Right cardiac atrium (tissue), 5 donors: ENCODE data around the gene MAGI2. TPM values are rescaled to one million over a fixed set of nuclear protein-coding genes. Genes with fewer than 3 reads are reported as not detected.

Experiments
- ATAC-seq, 2 donors: fragments of 200-7000 bp; cut with Tn5 transposase; one replicate each; pipeline versions ENCODE4 v1.8.0 to v1.9.1; 2020; ENCODE audit warnings: moderate library complexity in 2 of 2, mild to moderate bottlenecking in 1 of 2
- DNase-seq, 3 donors: peaks; one replicate each; pipeline ENCODE4 v3.0.0-alpha.2; 2020
- H3K27ac ChIP-seq: one replicate; pipeline ENCODE4 v1.5.1; 2013; ENCODE audit warnings: mild to moderate bottlenecking, low read length, control low read depth, moderate library complexity
- H3K27me3 ChIP-seq: one replicate; pipeline ENCODE4 v1.6.1; 2013; ENCODE audit not compliant: control insufficient read depth, insufficient read depth
- H3K4me1 ChIP-seq: one replicate; pipeline ENCODE4 v1.6.1; 2013; ENCODE audit warnings: low read length; ENCODE audit not compliant: control insufficient read depth, insufficient read depth
- H3K4me3 ChIP-seq: one replicate; pipeline ENCODE4 v1.5.1; 2013; ENCODE audit warnings: low read length, control low read depth
- H3K9me3 ChIP-seq: one replicate; pipeline ENCODE4 v1.6.1; 2013; ENCODE audit warnings: low read length; ENCODE audit not compliant: control insufficient read depth
- WGBS: extraction: QIAGEN DNeasy Blood & Tissue Kit; methylation state at CpG from one replicate; pipeline ENCODE4 v1.1.7; 2013; 5-methylcytosine and 5-hydroxymethylcytosine counted together
- intact Hi-C, 4 donors: fragments of 100-400 bp; cut with DNase I; formaldehyde crosslinking; loops; one replicate each; pipeline versions ENCODE4 v1.11.0 to v1.14.0; 2022 to 2023
- polyA plus RNA-seq: library from polyadenylated mRNA; stranded (reverse); fragments of 200-250 nt; gene quantifications from one replicate; pipeline ENCODE4 v1.2.3, GENCODE V29; 2013
- total RNA-seq, 4 donors: library from RNA; stranded (reverse); fragmentation: NEBNext Ultra II Directional; extraction: Animal tissue kit (Norgen Biotek cat#: 25700); gene quantifications; one replicate each; pipeline ENCODE4 v1.2.1, GENCODE V29; 2021
- donor health status: healthy with polysubstance abuse.
- donor health status: DM: no; HTN: yes; CAD: no.
- donor health status: DM: no; HTN: no; CAD: no.
- donor health status: DM: no; HTN: yes; CAD: no; lungs with severe emphysema.
- donor health status: DM: yes; HTN: yes; CAD: no.

MAGI2 gene
- total and polyA plus RNA-seq, 5 donors: 3.2 to 9.9 (median 7.9) TPM

DNA sequence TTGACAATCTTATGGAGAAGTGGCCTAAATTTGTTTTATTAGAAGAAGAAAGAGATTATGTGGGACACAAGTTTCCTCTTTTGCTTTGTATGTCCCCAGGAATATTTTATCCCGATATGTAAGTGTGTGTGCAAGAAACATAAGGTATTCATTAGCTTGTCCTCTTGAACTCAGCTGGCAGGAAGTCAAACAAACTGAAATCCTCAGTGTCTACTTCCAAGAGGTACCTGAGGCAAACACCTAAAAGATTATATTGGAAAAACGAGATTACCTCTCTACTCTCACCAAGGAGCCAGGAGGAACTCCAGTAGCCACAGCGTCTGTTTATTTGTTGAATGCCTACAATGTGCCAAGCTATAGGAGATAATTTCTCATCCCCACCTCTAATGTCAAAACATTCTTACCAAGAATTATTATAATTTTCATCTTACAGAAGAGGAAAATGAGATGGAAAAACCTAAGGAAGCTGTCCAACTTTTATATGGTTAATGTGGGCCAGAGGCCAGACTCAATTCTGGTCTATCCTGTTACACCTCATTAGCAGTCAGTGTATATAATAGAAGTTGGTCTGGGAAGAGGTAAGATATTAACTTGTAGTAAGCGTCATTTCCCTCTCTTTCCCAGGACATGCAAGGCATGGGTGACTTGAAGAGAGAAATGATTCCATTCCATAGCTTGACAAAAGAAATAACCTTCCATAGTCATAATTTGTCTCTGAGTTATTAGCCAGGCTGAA, 692.7 kb downstream of the MAGI2 start:
- Histone ChIP-seq H3K4me1 (no peaks in the 10 kb centered on the region), H3K4me3 (no peak overlapping the region), H3K9me3 (no peaks in the 10 kb centered on the region), H3K27me3 (no peaks in the 10 kb centered on the region), H3K27ac (no peak overlapping the region)
- ATAC-seq (no peak), DNase-seq (no peak)
- intact Hi-C loops: no loop called here
- 75% methylated on average over 4 of the region's 4 CpGs for WGBS

DNA sequence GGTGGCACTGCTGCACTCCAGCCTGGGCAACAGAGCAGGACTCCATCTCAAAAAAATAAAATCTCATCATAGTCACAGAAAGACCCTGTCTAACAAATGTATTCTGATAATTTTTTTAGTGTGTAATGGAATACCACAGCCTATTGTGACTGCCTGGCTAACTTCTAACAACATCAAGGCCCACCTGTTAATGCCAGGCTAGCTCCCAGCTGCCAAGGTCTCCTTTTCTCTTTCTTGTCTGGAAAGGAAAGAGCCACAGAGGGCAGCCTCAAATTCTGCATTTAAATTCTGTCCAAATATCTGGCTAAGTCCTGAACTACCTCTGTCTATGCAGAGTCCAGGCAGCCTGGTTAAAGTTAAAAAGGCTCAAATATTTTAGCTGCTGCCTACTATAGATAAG, 700.9 kb downstream of the MAGI2 start:
- no peaks in the 10 kb centered on the region for H3K4me1 ChIP-seq
- DNase-seq: no peak
- H3K4me3 ChIP-seq: no peak overlapping the region
- H3K27ac ChIP-seq: no peak overlapping the region
- H3K9me3 ChIP-seq: no peaks in the 10 kb centered on the region
- intact Hi-C loops: no loop called here
- ATAC-seq: no peak
- no peaks in the 10 kb centered on the region for H3K27me3 ChIP-seq

DNA sequence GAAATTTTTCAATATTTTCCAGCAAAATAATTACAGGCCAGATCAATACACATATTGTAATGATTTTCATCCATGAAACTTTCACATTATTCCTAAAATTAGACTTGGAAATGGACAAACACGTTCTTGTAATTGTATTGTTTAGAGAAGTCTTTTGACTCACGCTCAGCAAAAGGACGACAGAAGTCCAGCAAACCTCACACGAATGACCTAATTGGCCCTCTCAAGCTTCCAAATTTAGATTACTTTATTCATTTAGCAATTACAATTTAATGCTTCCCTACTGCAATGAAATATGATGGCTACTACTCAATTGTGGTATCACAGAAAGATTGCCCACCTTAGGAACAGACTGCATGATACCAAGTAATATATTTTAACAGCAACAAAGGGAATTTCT, 702.2 kb downstream of the MAGI2 start:
- no peak overlapping the region for H3K27ac ChIP-seq
- intact Hi-C loops: no loop called here
- ATAC-seq (no peak), DNase-seq (no peak)
- no peaks in the 10 kb centered on the region for H3K9me3 ChIP-seq
- H3K27me3 ChIP-seq: no peaks in the 10 kb centered on the region
- H3K4me1 ChIP-seq: no peaks in the 10 kb centered on the region
- no peak overlapping the region for H3K4me3 ChIP-seq
- 52% methylated on average over 4 of the region's 4 CpGs for WGBS

DNA sequence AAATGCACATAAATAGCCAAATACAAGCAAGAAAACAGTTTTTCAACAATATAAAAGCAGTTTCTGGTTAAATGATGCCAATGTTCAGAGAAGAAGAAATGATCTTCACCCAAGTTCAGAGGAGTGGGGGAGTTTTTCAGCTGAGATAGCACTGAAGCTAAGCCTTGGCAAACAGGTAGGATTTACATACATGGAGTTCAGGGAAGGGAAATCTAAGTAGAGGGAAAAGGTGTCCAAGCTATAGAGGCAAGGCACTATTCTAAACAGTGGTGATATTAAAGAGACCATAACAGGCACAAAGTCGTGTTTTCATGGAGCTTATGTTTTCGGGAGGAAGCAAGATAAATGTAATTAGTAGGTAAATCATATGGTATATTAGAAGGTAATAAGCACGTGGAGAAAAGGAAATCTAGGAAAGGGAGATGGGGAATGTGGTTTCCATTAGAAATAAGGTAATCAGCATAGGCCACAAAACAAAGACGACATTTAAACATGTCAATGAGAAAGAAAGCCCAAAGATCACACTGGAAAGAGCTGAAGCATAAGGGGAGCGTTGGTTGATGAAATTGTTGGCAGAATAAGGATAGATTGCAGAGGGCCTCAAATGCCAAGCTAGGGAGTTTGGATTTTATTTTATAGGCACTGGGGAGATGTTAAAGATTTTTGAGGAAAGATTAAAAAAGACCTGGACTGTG, 704.3 kb downstream of the MAGI2 start:
- no peak overlapping the region for H3K27ac ChIP-seq
- no peaks in the 10 kb centered on the region for H3K4me1 ChIP-seq
- intact Hi-C loops: no loop called here
- H3K27me3 ChIP-seq: no peaks in the 10 kb centered on the region
- DNase-seq: no peak
- H3K4me3 ChIP-seq: no peak overlapping the region
- 71% methylated on average over 5 of the region's 5 CpGs for WGBS
- no peak for ATAC-seq
- no peaks in the 10 kb centered on the region for H3K9me3 ChIP-seq

DNA sequence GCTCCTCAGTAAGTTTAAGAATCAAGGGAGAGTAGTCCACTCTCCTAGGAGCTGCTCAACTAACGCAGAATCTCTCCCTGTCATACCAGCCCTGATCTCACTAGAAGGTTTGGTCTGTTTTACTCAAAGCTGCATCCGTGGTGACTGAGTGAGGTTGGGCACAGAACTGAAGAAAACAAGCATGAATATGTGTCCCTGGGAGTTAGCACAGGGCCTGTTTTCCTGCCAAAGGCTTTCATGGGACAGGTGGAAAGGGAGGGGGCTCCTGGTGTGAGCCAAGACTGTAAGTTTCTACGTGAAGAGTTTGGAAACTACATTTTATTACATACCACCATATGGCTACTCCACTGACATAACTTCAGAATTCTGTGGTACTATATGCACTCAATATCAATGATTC, 705.9 kb downstream of the MAGI2 start:
- no peaks in the 10 kb centered on the region for H3K27me3 ChIP-seq
- no peak for ATAC-seq
- no peaks in the 10 kb centered on the region for H3K4me1 ChIP-seq
- H3K4me3 ChIP-seq: no peak overlapping the region
- 71% methylated on average over 3 of the region's 3 CpGs for WGBS
- H3K9me3 ChIP-seq: no peaks in the 10 kb centered on the region
- no peak overlapping the region for H3K27ac ChIP-seq
- intact Hi-C loops: no loop called here
- DNase-seq: no peak

DNA sequence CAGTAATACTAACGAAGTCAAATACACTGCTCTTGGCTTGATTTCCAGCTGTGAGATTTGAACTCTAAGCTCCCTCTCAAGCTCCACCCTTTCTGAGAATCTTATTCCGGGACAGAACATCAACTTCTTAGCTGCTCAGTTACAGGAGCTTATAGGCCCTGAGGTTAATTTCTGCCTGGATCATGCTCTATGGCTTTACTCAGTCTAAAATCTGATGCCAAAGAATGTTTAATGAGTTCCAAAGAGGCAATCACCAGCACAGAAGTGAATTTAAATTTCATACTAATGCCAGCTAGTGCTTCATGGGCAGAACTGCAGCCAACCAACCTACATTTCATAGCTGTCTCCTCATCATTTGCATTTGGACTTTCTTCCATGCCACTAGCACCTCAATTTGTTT, 707.2 kb downstream of the MAGI2 start:
- intact Hi-C loops: no loop called here
- no peak overlapping the region for H3K4me3 ChIP-seq
- ATAC-seq (no peak), DNase-seq (no peak)
- no peaks in the 10 kb centered on the region for H3K9me3 ChIP-seq
- no peaks in the 10 kb centered on the region for H3K27me3 ChIP-seq
- H3K4me1 ChIP-seq: no peaks in the 10 kb centered on the region
- WGBS: 61% methylated on average over 2 of the region's 2 CpGs
- no peak overlapping the region for H3K27ac ChIP-seq

DNA sequence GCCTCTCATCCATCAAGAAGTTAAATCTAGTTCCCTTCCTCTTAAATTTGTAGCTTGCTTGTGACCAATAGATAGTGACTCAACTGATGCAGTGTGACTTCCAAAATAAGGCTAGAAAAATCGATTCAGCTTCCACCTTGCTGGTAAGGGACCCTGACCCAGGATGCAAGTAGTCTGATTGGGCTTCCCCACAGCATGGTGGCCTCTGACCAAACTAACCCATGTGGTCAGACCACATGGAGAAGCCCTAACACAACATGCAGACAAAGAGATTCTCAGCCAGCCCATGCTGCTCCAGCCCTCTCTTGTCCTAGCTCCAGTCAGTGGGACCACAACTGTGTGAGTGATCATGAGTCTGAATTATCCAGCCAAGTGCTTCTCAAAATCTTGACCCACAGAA, 710.8 kb downstream of the MAGI2 start:
- Histone ChIP-seq H3K9me3 (no peaks in the 10 kb centered on the region), H3K4me1 (no peaks in the 10 kb centered on the region), H3K27ac (no peak overlapping the region), H3K4me3 (no peak overlapping the region), H3K27me3 (no peaks in the 10 kb centered on the region)
- intact Hi-C loops: no loop called here
- no peak for ATAC-seq
- 65% methylated on average over 1 of the region's 1 CpG for WGBS
- no peak for DNase-seq

DNA sequence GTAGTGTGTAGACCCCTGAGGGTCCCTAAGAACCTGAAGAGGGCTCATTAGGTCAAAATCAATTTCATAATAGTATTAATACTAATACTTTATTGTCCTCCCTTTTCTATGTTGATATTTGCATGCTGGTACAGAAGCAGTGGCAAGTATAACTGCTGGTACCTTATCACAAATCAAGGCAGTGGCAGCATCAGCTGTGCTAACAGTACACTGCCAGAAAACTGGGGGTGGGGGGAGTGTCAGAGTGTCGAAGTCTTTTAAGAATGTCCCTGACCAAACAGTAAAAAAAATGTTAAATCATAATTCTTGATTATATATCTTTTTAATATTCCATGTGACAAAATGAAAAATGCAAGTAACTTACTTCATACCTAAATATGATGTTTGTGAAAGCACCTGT, 716.9 kb downstream of the MAGI2 start:
- no peak for ATAC-seq
- no peak overlapping the region for H3K4me3 ChIP-seq

DNA sequence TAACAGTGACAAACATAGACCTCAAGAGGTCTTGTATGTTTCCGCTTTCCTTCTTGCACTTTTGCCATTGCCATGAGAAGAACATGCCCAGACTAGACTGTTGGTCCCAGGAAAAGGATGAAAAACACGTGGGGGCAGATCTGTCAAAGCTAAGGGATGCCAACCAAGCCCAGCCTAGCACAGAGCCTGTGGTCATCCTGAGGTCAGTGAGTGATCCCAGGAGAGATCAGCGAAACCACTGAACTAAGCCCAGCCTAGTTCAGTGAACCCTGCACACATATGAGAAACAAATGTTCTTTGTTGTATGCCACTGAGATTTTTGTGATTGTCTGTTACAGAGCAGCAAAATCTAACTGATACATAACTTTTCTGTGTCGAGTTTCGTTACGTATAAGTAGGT, 718.8 kb downstream of the MAGI2 start:
- H3K27ac ChIP-seq: no peak overlapping the region
- ATAC-seq (no peak), DNase-seq (no peak)
- H3K4me3 ChIP-seq: no peak overlapping the region
- 85% methylated on average over 6 of the region's 6 CpGs for WGBS
- no peaks in the 10 kb centered on the region for H3K9me3 ChIP-seq
- intact Hi-C loops: no loop called here
- no peaks in the 10 kb centered on the region for H3K4me1 ChIP-seq
- no peaks in the 10 kb centered on the region for H3K27me3 ChIP-seq

More for the DNA sequence above, 716.9 kb downstream of the MAGI2 start:
- intact Hi-C loops: no loop called here
- WGBS: 27% methylated on average over 1 of the region's 1 CpG
- Histone ChIP-seq H3K27ac (no peak overlapping the region), H3K4me1 (no peaks in the 10 kb centered on the region), H3K9me3 (no peaks in the 10 kb centered on the region), H3K27me3 (no peaks in the 10 kb centered on the region)
- DNase-seq: no peak

DNA sequence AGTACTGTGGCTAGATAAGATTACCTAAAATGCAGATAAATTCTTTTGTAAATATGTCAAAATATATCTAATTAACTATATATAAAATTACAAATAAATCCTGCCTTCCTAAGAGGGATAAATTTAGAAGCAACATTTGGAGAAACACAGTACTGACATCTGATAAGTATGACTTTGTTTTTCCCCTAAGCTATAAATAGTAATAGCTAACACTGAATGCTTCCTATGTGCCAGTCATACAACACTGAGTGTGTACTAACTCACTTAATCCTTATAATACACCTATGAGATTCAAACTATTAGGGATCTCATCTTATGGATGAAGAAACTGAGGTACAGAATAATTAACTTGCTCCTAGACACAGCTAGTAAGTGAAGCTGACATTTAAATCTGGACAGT, 733.4 kb downstream of the MAGI2 start:
- Histone ChIP-seq H3K27ac (no peak overlapping the region), H3K4me3 (no peak overlapping the region), H3K4me1 (no peaks in the 10 kb centered on the region), H3K9me3 (no peaks in the 10 kb centered on the region), H3K27me3 (no peaks in the 10 kb centered on the region)
- intact Hi-C loops: no loop called here
- no peak for DNase-seq
- peak in 1 of 2 donors; percentile 45 for ATAC-seq

DNA sequence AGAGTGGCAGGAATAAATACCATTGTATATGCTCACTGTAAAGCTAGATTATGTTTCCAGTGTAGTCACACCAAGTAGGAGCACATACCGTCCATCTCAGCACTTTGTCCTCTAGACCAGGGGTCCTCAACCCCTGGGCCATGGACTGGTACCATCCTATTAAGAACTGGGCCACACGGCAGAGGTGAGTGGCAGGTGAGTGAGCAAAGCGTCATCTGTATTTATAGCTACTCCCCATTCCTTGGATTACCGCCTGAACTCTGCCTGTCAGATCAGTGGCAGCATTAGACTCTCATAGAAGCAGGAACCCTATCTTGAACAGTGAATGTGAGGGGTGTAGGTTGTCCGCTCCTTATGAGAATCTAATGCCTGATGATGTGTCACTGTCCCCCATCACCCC, 735.3 kb downstream of the MAGI2 start:
- WGBS: 69% methylated on average over 5 of the region's 5 CpGs
- no peak for ATAC-seq
- intact Hi-C loops: no loop called here
- no peak overlapping the region for H3K27ac ChIP-seq
- H3K4me1 ChIP-seq: no peaks in the 10 kb centered on the region
- no peak overlapping the region for H3K4me3 ChIP-seq
- H3K9me3 ChIP-seq: no peaks in the 10 kb centered on the region
- DNase-seq: no peak
- H3K27me3 ChIP-seq: no peaks in the 10 kb centered on the region
